Measurements from ENCODE around the gene FBXO40.

FBXO40 gene

DNA sequence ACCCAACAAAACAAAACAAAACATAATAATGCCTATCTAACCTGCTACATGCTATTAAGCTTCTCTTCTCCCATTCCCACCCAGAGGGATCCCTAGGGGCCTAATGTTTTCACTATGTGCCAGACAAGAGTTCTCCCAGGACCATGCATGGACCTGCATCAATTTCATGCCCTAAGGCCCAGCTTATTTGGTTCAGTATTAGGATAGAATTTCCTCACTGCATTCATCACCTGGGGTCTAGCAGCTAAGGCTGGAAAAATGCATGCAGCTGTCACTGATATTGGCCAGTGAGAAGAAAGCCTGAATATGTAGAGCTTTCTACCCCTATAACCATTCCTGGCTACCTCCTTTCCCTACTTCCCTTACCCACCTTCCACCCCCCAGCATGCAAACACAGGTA, 69.6 kb downstream of the FBXO40 start:
- no peak overlapping the region for H3K9ac ChIP-seq (ENCODE audit: low read length)
- H3K4me1 ChIP-seq (ENCODE audit: insufficient read depth, low read length, severe bottlenecking) = peaks cover 30% of the 10 kb centered on the region
- no peaks in the 10 kb centered on the region for H3K9me2 ChIP-seq (ENCODE audit: low read depth, low read length)
- H3K9me3 ChIP-seq (ENCODE audit: low read length) = no peaks in the 10 kb centered on the region
- H3K4me2 ChIP-seq (ENCODE audit: low read length) = no peak overlapping the region
- H3K79me2 ChIP-seq (ENCODE audit: insufficient read depth, low read length) = peaks cover 20% of the 10 kb centered on the region
- H3F3A ChIP-seq (ENCODE audit: insufficient read depth, low read length) = no peaks in the 10 kb centered on the region
- no peaks in the 10 kb centered on the region for H4K20me1 ChIP-seq (ENCODE audit: insufficient read depth, low read length)
- no peak overlapping the region for H2AFZ ChIP-seq (ENCODE audit: low read length)
- no peaks in the 10 kb centered on the region for H3K27me3 ChIP-seq (ENCODE audit: insufficient read depth, low read length)
- TF ChIP-seq CTCF (IDR thresholded peaks at IDR 0.05; ENCODE audit: low read length) = no peak
- TF ChIP-seq EZH2 (IDR thresholded peaks at IDR 0.05; ENCODE audit: borderline replicate concordance, low read length) = no peak
- H3K36me3 ChIP-seq (ENCODE audit: insufficient read depth, low read length) = peaks cover 40% of the 10 kb centered on the region
- no peak overlapping the region for H3K27ac ChIP-seq (ENCODE audit: low read depth, low read length, poor library complexity, severe bottlenecking)
- no peak overlapping the region for H3K4me3 ChIP-seq (ENCODE audit: low read depth, low read length, poor library complexity, severe bottlenecking)

DNA sequence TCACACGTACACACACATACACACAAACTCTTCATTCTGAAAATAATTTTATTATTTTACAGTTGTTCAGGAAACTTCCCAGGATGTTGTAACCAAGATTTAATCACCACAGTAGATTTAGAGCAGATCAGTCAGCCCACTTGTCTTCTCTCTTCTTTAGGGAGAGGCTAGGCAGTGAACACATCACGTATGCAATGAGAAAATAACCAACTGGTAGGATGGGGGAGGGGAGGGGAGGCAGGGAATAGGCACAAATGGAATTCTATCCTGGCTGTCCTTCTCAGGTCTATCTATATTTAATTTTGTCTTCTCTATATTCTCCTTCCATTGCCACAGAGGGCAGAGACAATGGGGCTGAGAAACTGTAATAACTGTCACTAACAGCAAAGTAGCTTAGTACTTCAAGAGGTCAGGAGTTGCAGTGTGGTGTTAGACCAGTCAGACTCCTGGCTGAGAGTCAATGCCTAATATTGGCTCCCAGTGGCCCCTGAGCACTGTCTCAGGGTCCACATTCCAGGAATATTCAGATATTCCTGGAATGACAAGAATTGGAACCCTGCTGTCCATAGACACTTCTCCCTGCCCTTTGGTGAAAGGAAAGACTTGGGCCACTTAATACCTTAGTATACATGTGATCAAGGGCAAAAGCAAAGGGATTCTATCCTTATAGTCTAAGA, 70.1 kb downstream of the FBXO40 start:
- Histone ChIP-seq H3K9me3 (ENCODE audit: low read length) (no peaks in the 10 kb centered on the region), H3K9ac (ENCODE audit: low read length) (no peak overlapping the region), H3K4me1 (ENCODE audit: insufficient read depth, low read length, severe bottlenecking) (peaks cover 29% of the 10 kb centered on the region), H3K27me3 (ENCODE audit: insufficient read depth, low read length) (no peaks in the 10 kb centered on the region), H3K4me3 (ENCODE audit: low read depth, low read length, poor library complexity, severe bottlenecking) (no peak overlapping the region), H2AFZ (ENCODE audit: low read length) (no peak overlapping the region), H3K79me2 (ENCODE audit: insufficient read depth, low read length) (peaks cover 19% of the 10 kb centered on the region), H3F3A (ENCODE audit: insufficient read depth, low read length) (no peaks in the 10 kb centered on the region), H3K36me3 (ENCODE audit: insufficient read depth, low read length) (peaks cover 38% of the 10 kb centered on the region; the same call in 1 of the 2 replicates), H3K9me2 (ENCODE audit: low read depth, low read length) (no peaks in the 10 kb centered on the region), H3K4me2 (ENCODE audit: low read length) (no peak overlapping the region), H4K20me1 (ENCODE audit: insufficient read depth, low read length) (no peaks in the 10 kb centered on the region), H3K27ac (ENCODE audit: low read depth, low read length, poor library complexity, severe bottlenecking) (no peak overlapping the region)
- no peak for TF ChIP-seq EZH2 (IDR thresholded peaks at IDR 0.05; ENCODE audit: borderline replicate concordance, low read length)
- no peak for TF ChIP-seq CTCF (IDR thresholded peaks at IDR 0.05; ENCODE audit: low read length)

DNA sequence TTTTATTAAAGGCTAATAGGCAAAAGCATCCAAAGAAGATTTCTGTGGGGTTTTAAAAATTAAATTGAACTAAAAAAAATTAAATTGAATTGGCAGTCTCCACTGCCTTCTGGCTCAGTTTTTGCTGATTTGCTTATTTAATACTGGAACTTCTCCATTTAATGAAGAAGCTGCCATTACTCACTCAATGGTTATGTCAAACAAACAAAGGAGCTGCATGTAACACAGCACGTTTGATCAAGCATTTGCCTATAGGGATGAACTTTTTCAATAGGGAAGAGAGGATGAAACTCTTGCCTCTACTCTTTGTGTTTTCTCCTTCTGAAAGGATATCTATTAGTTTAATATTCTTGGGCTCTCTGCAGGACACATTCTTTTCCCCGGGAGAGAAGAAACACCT, 72.3 kb downstream of the FBXO40 start:
- no peak for TF ChIP-seq CTCF (IDR thresholded peaks at IDR 0.05; ENCODE audit: low read length)
- no peak for TF ChIP-seq EZH2 (IDR thresholded peaks at IDR 0.05; ENCODE audit: borderline replicate concordance, low read length)
- Histone ChIP-seq H3K27me3 (ENCODE audit: insufficient read depth, low read length) (no peaks in the 10 kb centered on the region), H4K20me1 (ENCODE audit: insufficient read depth, low read length) (no peaks in the 10 kb centered on the region)

More for the DNA sequence above, 72.3 kb downstream of the FBXO40 start:
- peaks cover 32% of the 10 kb centered on the region; the same call in 1 of the 2 replicates for H3K36me3 ChIP-seq (ENCODE audit: insufficient read depth, low read length)
- H3K4me3 ChIP-seq (ENCODE audit: low read depth, low read length, poor library complexity, severe bottlenecking) = no peak overlapping the region
- H3F3A ChIP-seq (ENCODE audit: insufficient read depth, low read length) = no peaks in the 10 kb centered on the region
- no peaks in the 10 kb centered on the region for H3K9me2 ChIP-seq (ENCODE audit: low read depth, low read length)
- H3K4me1 ChIP-seq (ENCODE audit: insufficient read depth, low read length, severe bottlenecking) = peaks cover 11% of the 10 kb centered on the region
- no peak overlapping the region for H3K27ac ChIP-seq (ENCODE audit: low read depth, low read length, poor library complexity, severe bottlenecking)
- no peak overlapping the region for H3K9ac ChIP-seq (ENCODE audit: low read length)
- no peak overlapping the region for H3K4me2 ChIP-seq (ENCODE audit: low read length)
- H2AFZ ChIP-seq (ENCODE audit: low read length) = no peak overlapping the region
- H3K79me2 ChIP-seq (ENCODE audit: insufficient read depth, low read length) = no peaks in the 10 kb centered on the region
- H3K9me3 ChIP-seq (ENCODE audit: low read length) = no peaks in the 10 kb centered on the region

Measured in OCI-LY1 (cell line).